BLaER1 (cell line): ENCODE measurements around the gene RAD51AP1.
A peak's percentile ranks its signal among the peaks of the same experiment; 100 is the strongest.
"Not testable (repeated sequence)": the region's sequence is repeated elsewhere in the genome, so short reads cannot be mapped to it uniquely, and the experiment has no call there.

Experiments used
- H3K27ac ChIP-seq: shearing (Covaris generic); formaldehyde crosslinking; 2 replicates; pipeline ENCODE4 v1.8.1; 2022
- H3K27me3 ChIP-seq: shearing (Covaris generic); formaldehyde crosslinking; 2 replicates; pipeline ENCODE4 v1.8.1; 2022
- H3K36me3 ChIP-seq: shearing (Covaris generic); formaldehyde crosslinking; 2 replicates; pipeline ENCODE4 v1.8.1; 2022
- H3K4me1 ChIP-seq: shearing (Covaris generic); formaldehyde crosslinking; 2 replicates; pipeline ENCODE4 v1.8.1; 2022
- H3K4me2 ChIP-seq: shearing (Covaris generic); formaldehyde crosslinking; 2 replicates; pipeline ENCODE4 v1.8.1; 2022
- H3K4me3 ChIP-seq: shearing (Covaris generic); formaldehyde crosslinking; 2 replicates; pipeline ENCODE4 v1.8.1; 2022
- H3K9ac ChIP-seq: shearing (Covaris generic); formaldehyde crosslinking; 2 replicates; pipeline ENCODE4 v1.8.1; 2022
- H3K9me3 ChIP-seq: shearing (Covaris generic); formaldehyde crosslinking; 2 replicates; pipeline ENCODE4 v1.8.1; 2022
- H4K20me1 ChIP-seq: shearing (Covaris generic); formaldehyde crosslinking; 2 replicates; pipeline ENCODE4 v1.8.1; 2022
- Cebpa-rat ChIP-seq: shearing (Covaris generic); IDR thresholded peaks from 2 replicates; pipeline ENCODE4 v1.8.1; 2022

The RAD51AP1 gene

GRCh38 chr12:4518106-4518728 lies 20.5 kb upstream of the RAD51AP1 start:
- Histone ChIP-seq H3K9ac (no peak overlapping the region), H3K4me2 (no peak overlapping the region), H3K4me1 (no peaks in the 10 kb centered on the region), H3K27me3 (no peaks in the 10 kb centered on the region), H3K4me3 (no peak overlapping the region), H4K20me1 (no peaks in the 10 kb centered on the region), H3K27ac (no peak overlapping the region), H3K9me3 (no peaks in the 10 kb centered on the region), H3K36me3 (peaks cover 31% of the 10 kb centered on the region)
- TF ChIP-seq Cebpa-rat: no peak

DNA sequence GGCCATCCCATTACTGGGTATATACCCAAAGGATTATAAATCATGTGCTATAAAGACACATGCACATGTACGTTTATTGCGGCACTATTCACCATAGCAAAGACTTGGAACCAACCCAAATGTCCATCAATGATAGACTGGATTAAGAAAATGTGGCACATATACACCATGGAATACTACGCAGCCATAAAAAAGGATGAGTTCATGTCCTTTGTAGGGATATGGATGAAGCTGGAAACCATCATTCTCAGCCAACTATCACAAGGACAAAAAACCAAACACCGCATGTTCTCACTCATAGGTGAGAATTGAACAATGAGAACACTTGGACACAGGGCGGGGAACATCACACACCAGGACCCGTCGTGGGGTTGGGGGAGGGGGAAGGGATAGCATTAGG lies 15.2 kb upstream of the RAD51AP1 start:
- H4K20me1 ChIP-seq, H3K9ac ChIP-seq, H3K4me1 ChIP-seq: not testable (repeated sequence)

DNA sequence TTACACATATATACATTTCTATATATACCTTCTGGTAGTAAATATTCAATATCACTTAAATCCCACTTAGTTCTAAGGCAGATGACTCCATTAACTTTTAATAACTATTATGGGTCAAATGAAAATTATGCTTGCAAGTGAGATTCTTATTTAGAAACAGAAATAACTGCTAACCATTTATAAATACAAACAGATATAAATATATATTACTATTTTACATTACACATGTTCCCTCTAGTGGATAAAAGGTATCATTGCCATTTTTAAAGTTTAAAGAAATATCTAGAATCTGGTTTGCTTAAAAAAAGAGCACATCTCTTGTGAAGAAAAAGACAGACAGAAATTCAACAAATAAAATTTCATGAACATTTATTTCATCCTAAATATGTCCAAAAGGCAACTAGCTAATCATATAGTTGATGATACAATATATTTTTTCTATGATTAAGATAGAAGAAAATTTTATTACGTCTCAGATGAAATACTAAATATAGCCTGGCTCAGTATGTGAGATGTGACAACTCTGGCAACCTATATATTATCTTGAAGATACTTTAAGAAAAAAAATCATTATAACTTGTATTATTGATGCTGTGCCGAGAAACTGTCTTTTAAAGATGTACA lies 11.7 kb upstream of the RAD51AP1 start:
- no peaks in the 10 kb centered on the region for H3K27me3 ChIP-seq
- H4K20me1 ChIP-seq: no peaks in the 10 kb centered on the region
- no peak overlapping the region for H3K27ac ChIP-seq
- no peak overlapping the region for H3K4me3 ChIP-seq
- H3K9ac ChIP-seq: no peak overlapping the region
- H3K36me3 ChIP-seq: peaks cover 34% of the 10 kb centered on the region
- H3K4me2 ChIP-seq: no peak overlapping the region
- TF ChIP-seq Cebpa-rat: no peak
- H3K9me3 ChIP-seq: no peaks in the 10 kb centered on the region
- no peaks in the 10 kb centered on the region for H3K4me1 ChIP-seq

More for the DNA sequence above, 15.2 kb upstream of the RAD51AP1 start:
- H3K36me3 ChIP-seq: peaks cover 35% of the 10 kb centered on the region
- H3K9me3 ChIP-seq, H3K27me3 ChIP-seq, H3K4me3 ChIP-seq, H3K27ac ChIP-seq, H3K4me2 ChIP-seq: not testable (repeated sequence)

DNA sequence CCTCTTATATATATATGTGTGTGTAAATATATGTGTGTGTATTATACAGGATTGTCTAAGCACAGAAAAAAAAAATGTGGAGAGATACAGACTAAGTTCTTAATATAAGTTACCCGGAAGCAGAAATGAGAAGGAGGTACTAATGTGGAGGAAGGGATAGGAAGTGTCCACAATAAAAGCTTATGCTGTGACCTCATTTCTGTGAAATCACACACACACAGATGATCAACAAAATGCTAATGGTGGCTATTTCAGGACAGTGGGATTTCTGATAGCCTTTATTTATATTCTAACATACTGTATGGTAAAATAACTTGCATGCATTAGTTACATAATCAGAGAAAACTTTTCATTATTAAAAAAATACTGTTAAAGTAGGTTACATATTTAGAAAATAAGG lies 8.5 kb upstream of the RAD51AP1 start:
- Histone ChIP-seq H3K4me2 (no peak overlapping the region), H3K9ac (no peak overlapping the region), H3K4me3 (no peak overlapping the region), H3K27ac (no peak overlapping the region), H3K9me3 (no peaks in the 10 kb centered on the region), H3K27me3 (no peaks in the 10 kb centered on the region), H3K4me1 (no peaks in the 10 kb centered on the region), H4K20me1 (no peaks in the 10 kb centered on the region), H3K36me3 (peaks cover 48% of the 10 kb centered on the region)
- no peak for TF ChIP-seq Cebpa-rat

DNA sequence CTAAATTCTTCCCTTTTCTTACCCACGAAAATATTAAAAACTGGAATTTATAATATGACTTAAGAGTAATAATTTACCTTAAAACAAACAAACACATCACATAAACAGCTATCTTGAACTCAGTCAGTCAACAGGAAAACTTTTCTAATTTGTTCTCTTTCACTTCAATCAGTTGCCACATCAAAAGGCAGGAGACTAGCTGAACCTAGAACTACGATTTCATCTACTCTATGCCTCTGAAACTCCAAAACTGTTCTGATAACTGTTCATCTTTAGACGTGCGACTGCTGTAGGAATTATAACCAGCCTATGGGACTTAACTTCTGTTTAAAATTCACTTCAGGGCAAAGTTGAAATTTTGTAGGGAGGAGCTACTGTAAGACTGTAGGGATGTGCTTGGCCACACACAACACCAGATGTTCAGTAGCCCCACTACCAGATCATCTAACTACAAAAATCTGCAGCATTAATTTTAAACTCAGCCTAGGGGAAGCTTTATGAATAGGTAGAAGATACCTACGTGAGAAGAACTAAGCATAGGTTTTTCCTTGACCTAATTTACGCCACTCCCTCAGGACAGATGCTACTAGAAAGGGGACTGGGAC lies 7.6 kb upstream of the RAD51AP1 start:
- no peak for TF ChIP-seq Cebpa-rat

GRCh38 chr12:4535092-4535491 lies 3.6 kb upstream of the RAD51AP1 start:
- Histone ChIP-seq H3K9ac (no peak overlapping the region), H3K4me3 (no peak overlapping the region), H3K36me3 (peaks cover 40% of the 10 kb centered on the region), H3K9me3 (no peaks in the 10 kb centered on the region), H3K4me2 (no peak overlapping the region), H3K4me1 (peaks cover 23% of the 10 kb centered on the region), H3K27me3 (no peaks in the 10 kb centered on the region), H4K20me1 (no peaks in the 10 kb centered on the region), H3K27ac (no peak overlapping the region)
- TF ChIP-seq Cebpa-rat: no peak

More for the DNA sequence above, 7.6 kb upstream of the RAD51AP1 start:
- no peak overlapping the region for H3K27ac ChIP-seq
- peaks cover 49% of the 10 kb centered on the region for H3K36me3 ChIP-seq
- no peaks in the 10 kb centered on the region for H3K9me3 ChIP-seq
- H3K4me3 ChIP-seq: no peak overlapping the region
- no peaks in the 10 kb centered on the region for H4K20me1 ChIP-seq
- H3K9ac ChIP-seq: no peak overlapping the region
- H3K27me3 ChIP-seq: no peaks in the 10 kb centered on the region
- no peak overlapping the region for H3K4me2 ChIP-seq
- H3K4me1 ChIP-seq: no peaks in the 10 kb centered on the region

DNA sequence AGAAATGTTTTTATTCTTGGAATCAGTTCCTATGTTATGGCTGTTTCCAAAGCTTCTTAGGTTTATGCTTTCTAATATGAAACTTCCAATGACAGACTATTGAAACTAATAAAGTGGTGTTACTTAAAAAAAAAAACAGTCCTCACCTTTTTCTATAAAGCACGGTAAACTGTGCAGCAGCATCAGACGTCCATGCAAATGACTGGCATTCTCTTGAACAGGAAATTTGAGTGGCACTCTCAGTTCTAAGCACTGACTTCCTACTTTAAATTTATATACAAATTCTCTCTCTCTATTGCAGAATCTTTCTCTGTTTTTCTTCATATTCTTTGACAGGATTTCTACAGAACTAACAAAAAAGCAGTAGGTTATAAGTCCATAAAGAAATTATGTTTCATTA lies 2.8 kb upstream of the RAD51AP1 start:
- H3K9me3 ChIP-seq: no peaks in the 10 kb centered on the region
- H3K27me3 ChIP-seq: no peaks in the 10 kb centered on the region
- no peak overlapping the region for H3K27ac ChIP-seq
- H3K4me2 ChIP-seq: no peak overlapping the region
- H3K4me1 ChIP-seq: peaks cover 31% of the 10 kb centered on the region
- H3K9ac ChIP-seq: no peak overlapping the region
- H3K36me3 ChIP-seq: peaks cover 37% of the 10 kb centered on the region
- no peak overlapping the region for H3K4me3 ChIP-seq
- H4K20me1 ChIP-seq: no peaks in the 10 kb centered on the region
- TF ChIP-seq Cebpa-rat: no peak

DNA sequence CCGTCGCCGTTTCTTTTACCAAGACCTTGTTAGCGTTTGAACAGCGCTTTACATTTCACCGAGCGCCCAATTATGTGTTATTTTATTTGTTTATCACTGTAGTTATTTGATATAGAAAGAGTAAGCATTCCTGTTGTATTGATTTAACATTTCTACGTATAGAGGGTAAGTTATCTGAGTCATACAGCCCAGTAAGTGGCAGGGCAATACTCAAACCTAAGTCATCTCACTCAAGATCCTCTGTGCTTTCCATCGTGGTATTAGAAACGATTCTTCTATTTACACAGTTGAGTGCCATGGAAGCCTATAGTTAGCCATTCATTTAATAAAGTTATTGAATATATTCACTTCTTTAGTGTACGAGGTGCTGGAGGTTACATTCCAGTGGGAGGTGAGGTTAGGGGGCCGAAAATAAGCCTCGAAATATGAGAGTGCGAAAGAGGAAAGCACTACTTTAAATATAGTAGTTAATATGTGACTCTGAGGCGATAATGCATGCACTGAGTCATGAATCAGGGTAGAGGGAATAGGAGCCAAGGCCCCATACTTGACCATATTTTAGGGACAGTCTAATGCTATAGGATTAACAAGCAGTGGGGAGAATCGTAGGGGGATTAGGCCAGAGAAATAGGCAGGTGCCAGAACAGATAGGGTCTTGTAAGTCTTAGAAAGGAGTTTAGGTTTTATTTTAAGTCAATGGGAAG lies 629 bp downstream of the RAD51AP1 start:
- peak overlapping the region; percentile 97 for H3K9ac ChIP-seq
- H3K9me3 ChIP-seq: no peaks in the 10 kb centered on the region
- no peak for TF ChIP-seq Cebpa-rat
- peak overlapping the region; percentile 82 for H3K4me3 ChIP-seq
- peak overlapping the region; percentile 99 for H3K27ac ChIP-seq
- H3K27me3 ChIP-seq: no peaks in the 10 kb centered on the region
- peaks cover 33% of the 10 kb centered on the region for H3K36me3 ChIP-seq
- peak overlapping the region; percentile 95 for H3K4me2 ChIP-seq
- H3K4me1 ChIP-seq: peaks cover 35% of the 10 kb centered on the region
- no peaks in the 10 kb centered on the region for H4K20me1 ChIP-seq

DNA sequence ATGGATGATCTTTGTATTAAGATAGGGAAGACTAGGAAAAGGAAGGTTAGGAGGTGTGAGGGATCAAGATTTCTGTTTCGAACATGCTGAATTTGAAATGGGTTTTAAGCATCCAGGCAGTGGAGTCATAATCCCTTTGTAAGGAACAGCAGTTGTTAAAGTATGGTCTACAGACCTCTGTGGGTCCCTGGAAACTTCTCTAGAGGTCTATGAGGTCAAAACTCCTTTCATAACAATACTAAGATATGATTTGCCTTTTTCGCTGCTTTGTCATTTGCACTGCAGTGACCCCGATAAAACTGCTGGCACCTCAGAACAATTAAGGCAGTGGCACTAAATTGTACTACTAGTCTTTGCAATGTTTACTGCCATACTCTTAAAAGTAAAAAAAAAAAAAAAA lies 1.5 kb downstream of the RAD51AP1 start:
- peak overlapping the region; percentile 97 for H3K9ac ChIP-seq
- TF ChIP-seq Cebpa-rat: no peak
- H4K20me1 ChIP-seq: no peaks in the 10 kb centered on the region
- peaks cover 33% of the 10 kb centered on the region for H3K36me3 ChIP-seq
- H3K4me1 ChIP-seq: peaks cover 35% of the 10 kb centered on the region
- H3K9me3 ChIP-seq: no peaks in the 10 kb centered on the region
- no peaks in the 10 kb centered on the region for H3K27me3 ChIP-seq
- H3K27ac ChIP-seq: peak overlapping the region; percentile 99; the same call in 1 of the 2 replicates
- H3K4me2 ChIP-seq: peak overlapping the region; percentile 95
- H3K4me3 ChIP-seq: peak overlapping the region; percentile 82

DNA sequence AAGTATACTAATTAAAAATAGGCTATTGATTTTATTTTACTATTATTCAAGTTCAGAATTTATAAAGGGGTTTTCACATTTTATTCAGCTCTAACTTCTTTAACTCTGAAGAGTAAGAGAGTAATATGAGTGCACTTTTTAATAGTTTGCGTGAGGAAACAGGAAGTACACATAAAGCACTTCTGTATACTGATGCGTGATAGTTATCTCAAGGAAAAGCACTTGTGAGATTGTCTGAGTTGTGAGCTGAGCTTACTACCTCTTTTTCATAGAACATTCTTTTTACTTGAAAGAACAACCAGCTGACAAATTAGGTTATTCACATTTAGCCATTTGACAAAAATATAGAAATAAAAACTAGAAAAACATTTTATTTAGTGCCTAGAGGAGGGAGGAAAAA lies 1.9 kb downstream of the RAD51AP1 start:
- Histone ChIP-seq H3K36me3 (peaks cover 36% of the 10 kb centered on the region), H4K20me1 (no peaks in the 10 kb centered on the region), H3K4me3 (no peak overlapping the region; the same call in 1 of the 2 replicates), H3K9ac (no peak overlapping the region), H3K4me2 (peak overlapping the region; percentile 95), H3K9me3 (no peaks in the 10 kb centered on the region), H3K27ac (no peak overlapping the region), H3K27me3 (no peaks in the 10 kb centered on the region), H3K4me1 (peaks cover 35% of the 10 kb centered on the region)
- TF ChIP-seq Cebpa-rat: no peak
